DOHH2 (cell line): ENCODE results near the gene CAND1.

ENCODE experiments used
- EZH2phosphoT487 ChIP-seq: fragments of 200-600 bp; sonication (generic); IDR thresholded peaks from 2 replicates; pipeline ENCODE4 v1.6.1; 2017; ENCODE audit warnings: borderline replicate concordance, mild to moderate bottlenecking, antibody characterized with exemption, low read length, moderate library complexity, mixed read lengths
- TF ChIP-seq, protein P1 (sequence below): fragments of 200-600 bp; sonication (generic); IDR thresholded peaks from one replicate; pipeline ENCODE4 v1.5.1; 2014; ENCODE audit warnings: antibody characterized with exemption, mild to moderate bottlenecking, low read depth, low read length; ENCODE audit not compliant: poor library complexity, severe bottlenecking

GRCh38 chr12:67279637-67280036 lies 10.5 kb downstream of the CAND1 start:
- TF ChIP-seq, protein P1, sequence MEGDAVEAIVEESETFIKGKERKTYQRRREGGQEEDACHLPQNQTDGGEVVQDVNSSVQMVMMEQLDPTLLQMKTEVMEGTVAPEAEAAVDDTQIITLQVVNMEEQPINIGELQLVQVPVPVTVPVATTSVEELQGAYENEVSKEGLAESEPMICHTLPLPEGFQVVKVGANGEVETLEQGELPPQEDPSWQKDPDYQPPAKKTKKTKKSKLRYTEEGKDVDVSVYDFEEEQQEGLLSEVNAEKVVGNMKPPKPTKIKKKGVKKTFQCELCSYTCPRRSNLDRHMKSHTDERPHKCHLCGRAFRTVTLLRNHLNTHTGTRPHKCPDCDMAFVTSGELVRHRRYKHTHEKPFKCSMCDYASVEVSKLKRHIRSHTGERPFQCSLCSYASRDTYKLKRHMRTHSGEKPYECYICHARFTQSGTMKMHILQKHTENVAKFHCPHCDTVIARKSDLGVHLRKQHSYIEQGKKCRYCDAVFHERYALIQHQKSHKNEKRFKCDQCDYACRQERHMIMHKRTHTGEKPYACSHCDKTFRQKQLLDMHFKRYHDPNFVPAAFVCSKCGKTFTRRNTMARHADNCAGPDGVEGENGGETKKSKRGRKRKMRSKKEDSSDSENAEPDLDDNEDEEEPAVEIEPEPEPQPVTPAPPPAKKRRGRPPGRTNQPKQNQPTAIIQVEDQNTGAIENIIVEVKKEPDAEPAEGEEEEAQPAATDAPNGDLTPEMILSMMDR: no peak
- TF ChIP-seq EZH2phosphoT487: no peak
